Activated naive CD8-positive, alpha-beta T cell treated with anti-CD3 and anti-CD28 coated beads for 36 hours (primary cell): Measurements from ENCODE around the gene TMEM201. TPM values are rescaled to one million over a fixed set of nuclear protein-coding genes. Genes with fewer than 3 reads are reported as not detected.

Source experiments
- DNase-seq: peaks from one replicate; pipeline ENCODE4 v3.0.0; 2021
- H3K27ac Mint-ChIP-seq: one replicate; pipeline ENCODE4 v1.8.0; 2022; ENCODE audit warnings: mild to moderate bottlenecking, moderate library complexity, mixed read lengths
- H3K27me3 Mint-ChIP-seq: one replicate; pipeline ENCODE4 v1.8.0; 2022; ENCODE audit warnings: mild to moderate bottlenecking, mixed read lengths
- H3K36me3 Mint-ChIP-seq: one replicate; pipeline ENCODE4 v1.8.0; 2021; ENCODE audit warnings: mild to moderate bottlenecking, mixed read lengths
- H3K4me1 Mint-ChIP-seq: one replicate; pipeline ENCODE4 v1.8.0; 2021; ENCODE audit warnings: mixed read lengths
- H3K4me3 Mint-ChIP-seq: one replicate; pipeline ENCODE4 v1.8.0; 2022; ENCODE audit warnings: mild to moderate bottlenecking, moderate library complexity, mixed read lengths
- H3K9me3 Mint-ChIP-seq: one replicate; pipeline ENCODE4 v1.8.0; 2022; ENCODE audit warnings: mixed read lengths
- total RNA-seq, 2 experiments: library from RNA; stranded (reverse); gene quantifications; one replicate each; pipeline ENCODE4 v1.2.3, GENCODE V29; 2021

Gene TMEM201
- total RNA-seq, 2 experiments from 2014 or later, result 31.6 to 32.2 TPM

GRCh38 chr1:9639227-9639626, 50.5 kb downstream of the TMEM201 start:
- Mint-ChIP-seq H3K4me1 (peaks cover 69% of the 10 kb centered on the region), H3K9me3 (peaks cover 12% of the 10 kb centered on the region), H3K27me3 (no peaks in the 10 kb centered on the region), H3K4me3 (peak overlapping the region; percentile 40), H3K27ac (peak overlapping the region; percentile 68), H3K36me3 (peaks cover 80% of the 10 kb centered on the region)
- no peak for DNase-seq

- Mint-ChIP-seq H3K27me3 (no peaks in the 10 kb centered on the region), H3K9me3 (no peaks in the 10 kb centered on the region), H3K4me1 (peaks cover 64% of the 10 kb centered on the region), H3K4me3 (peak overlapping the region; percentile 27), H3K27ac (peak overlapping the region; percentile 79), H3K36me3 (peaks cover 45% of the 10 kb centered on the region)
- DNase-seq, result peak; percentile 33
Measured at GRCh38 chr1:9643351-9644256, 54.9 kb downstream of the TMEM201 start.

DNA sequence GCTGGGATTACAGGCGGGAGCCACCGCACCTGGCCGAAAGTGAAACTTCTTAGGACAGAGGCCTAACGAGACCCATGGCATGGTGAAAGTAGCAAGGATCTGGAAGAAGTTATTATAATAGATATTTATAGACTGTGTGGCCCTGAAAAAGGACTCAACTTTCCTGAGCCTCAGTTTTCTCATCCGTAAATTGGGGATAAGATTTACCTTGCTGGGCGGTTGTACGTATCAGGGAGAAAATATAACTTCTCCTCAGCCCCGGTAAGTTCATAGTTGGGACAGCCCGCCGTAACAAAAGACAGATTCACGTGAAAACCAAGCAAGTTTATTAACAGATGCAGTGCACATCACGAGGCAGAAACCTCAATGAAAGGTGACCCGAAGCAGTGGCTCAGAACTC, 57.3 kb downstream of the TMEM201 start:
- Mint-ChIP-seq H3K27ac (peak overlapping the region; percentile 55), H3K27me3 (no peaks in the 10 kb centered on the region), H3K4me3 (no peak overlapping the region), H3K4me1 (peaks cover 56% of the 10 kb centered on the region), H3K36me3 (peaks cover 22% of the 10 kb centered on the region), H3K9me3 (no peaks in the 10 kb centered on the region)
- DNase-seq, result no peak

DNA sequence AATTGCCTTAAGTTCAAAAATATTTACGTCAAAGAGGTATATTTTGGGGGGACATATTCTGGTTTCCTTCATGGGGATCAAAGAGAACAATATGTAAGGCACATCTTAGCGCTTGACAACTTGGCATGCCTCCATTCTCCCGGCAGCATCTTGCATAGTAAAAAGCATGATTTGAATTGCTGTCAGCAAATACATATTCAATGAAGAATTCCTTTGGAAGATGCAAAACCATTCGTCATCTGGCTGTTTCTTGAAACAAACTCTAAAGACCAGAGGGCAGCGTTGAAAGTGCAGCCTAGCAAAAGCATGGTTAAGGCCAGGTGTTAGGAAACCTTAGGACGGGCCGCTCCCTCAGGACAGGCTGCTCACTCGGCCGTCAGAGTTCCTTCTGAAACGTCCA, 59.5 kb downstream of the TMEM201 start:
- Mint-ChIP-seq H3K9me3 (no peaks in the 10 kb centered on the region), H3K27ac (peak overlapping the region; percentile 25), H3K4me3 (no peak overlapping the region), H3K36me3 (peaks cover 12% of the 10 kb centered on the region), H3K27me3 (no peaks in the 10 kb centered on the region), H3K4me1 (peaks cover 48% of the 10 kb centered on the region)
- no peak for DNase-seq

DNA sequence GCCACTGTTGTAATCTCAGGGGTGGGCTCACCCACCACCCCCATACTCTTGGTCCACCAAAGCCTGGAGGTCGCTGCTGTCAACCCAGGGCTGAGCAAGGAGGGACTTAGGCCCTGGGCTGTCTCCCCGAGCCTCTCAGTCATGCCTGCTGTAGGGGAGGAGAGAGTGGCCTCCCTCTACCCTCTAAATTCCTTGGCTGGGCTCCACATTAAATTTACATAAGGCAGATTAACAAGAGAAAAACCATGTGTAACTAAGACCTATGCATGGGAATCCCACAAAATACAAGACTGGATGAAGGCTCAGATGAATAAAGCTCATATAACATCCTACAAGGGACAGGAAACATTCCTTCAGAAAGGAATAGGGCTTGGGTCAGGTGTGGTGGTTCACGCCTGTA, 61.1 kb downstream of the TMEM201 start:
- Mint-ChIP-seq H3K27me3 (no peaks in the 10 kb centered on the region), H3K27ac (peak overlapping the region; percentile 62), H3K9me3 (no peaks in the 10 kb centered on the region), H3K4me1 (peaks cover 50% of the 10 kb centered on the region), H3K36me3 (peaks cover 27% of the 10 kb centered on the region), H3K4me3 (no peak overlapping the region)
- no peak for DNase-seq

DNA sequence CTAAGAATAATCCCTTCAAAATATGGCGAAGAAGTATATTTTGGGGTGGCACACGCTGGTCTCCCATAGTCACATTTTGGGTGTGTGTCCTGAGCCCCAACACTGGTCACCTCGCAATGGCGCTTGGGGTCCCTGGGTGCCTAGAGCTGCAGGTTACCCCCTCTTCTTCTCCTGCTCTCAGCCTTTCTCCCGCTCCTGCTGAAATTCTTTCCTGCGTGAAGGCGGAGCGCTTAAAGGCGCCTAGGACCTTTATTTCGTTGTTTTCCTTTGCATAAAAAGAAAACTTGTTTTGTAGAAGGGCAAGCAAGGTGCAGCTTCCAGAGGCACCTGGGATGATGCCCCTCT, 62.5 kb downstream of the TMEM201 start:
- peaks cover 58% of the 10 kb centered on the region for H3K4me1 Mint-ChIP-seq
- H3K9me3 Mint-ChIP-seq, result no peaks in the 10 kb centered on the region
- peaks cover 34% of the 10 kb centered on the region for H3K36me3 Mint-ChIP-seq
- DNase-seq, result no peak
- H3K4me3 Mint-ChIP-seq, result peak overlapping the region; percentile 100
- no peaks in the 10 kb centered on the region for H3K27me3 Mint-ChIP-seq
- peak overlapping the region; percentile 99 for H3K27ac Mint-ChIP-seq

GRCh38 chr1:9651565-9652378, 63.1 kb downstream of the TMEM201 start, which contains the start of gene PIK3CD:
TSS of gene PIK3CD (plus strand) at chr1:9651731. CDS start at chr1:9710456, 58,725 bp downstream.
- peaks cover 35% of the 10 kb centered on the region for H3K36me3 Mint-ChIP-seq
- H3K27me3 Mint-ChIP-seq, result no peaks in the 10 kb centered on the region
- peak within 1 kb of the TSS; percentile 100 for H3K4me3 Mint-ChIP-seq
- no peaks in the 10 kb centered on the region for H3K9me3 Mint-ChIP-seq
- peaks cover 58% of the 10 kb centered on the region for H3K4me1 Mint-ChIP-seq
- peak within 1 kb of the TSS; percentile 99 for H3K27ac Mint-ChIP-seq
- peak; percentile 64 for DNase-seq

DNA sequence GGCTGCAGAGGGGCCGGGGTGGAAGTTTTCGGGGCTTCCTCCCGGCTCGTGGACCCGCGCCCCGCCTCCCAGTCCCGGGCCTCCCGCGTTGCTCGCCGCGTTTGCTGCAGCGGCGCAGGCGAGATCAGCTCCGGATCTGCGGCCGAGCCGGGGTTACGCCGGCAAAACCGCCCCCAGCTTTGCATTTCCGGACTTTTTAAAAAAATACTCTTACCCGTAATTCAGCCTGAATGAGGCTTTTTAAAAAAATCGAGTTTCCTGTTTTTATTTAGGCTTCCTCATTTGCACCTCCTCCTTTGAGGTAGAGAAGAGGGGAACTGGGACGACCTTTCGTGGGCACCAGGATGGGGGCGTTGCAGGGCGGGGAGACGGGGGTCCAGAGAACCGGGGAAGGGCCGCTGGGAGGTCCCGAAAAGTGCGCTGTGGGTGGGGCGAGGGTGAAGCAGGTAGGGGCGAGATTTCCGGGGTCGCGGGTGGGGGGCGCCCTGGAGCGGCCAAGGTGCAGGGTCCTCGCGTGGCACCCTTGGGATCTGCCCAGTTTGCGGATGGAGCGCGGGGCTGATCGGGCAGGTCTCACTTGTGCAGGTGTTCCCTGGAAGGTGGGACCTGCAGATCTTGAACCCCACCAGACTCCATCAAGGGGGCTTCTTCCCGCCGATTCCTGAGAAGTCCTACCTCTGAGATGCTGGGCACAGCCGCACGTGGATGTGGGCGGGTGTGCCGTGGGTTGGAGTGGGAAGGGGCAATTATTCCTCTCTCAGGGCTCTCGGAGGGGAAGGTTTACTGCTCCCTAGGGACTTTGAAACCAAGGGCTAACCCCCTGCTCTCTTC, 63.9 kb downstream of the TMEM201 start:
- no peaks in the 10 kb centered on the region for H3K9me3 Mint-ChIP-seq
- peak overlapping the region; percentile 87 for H3K4me3 Mint-ChIP-seq
- H3K27ac Mint-ChIP-seq, result peak overlapping the region; percentile 99
- H3K27me3 Mint-ChIP-seq, result no peaks in the 10 kb centered on the region
- peaks cover 64% of the 10 kb centered on the region for H3K4me1 Mint-ChIP-seq
- peaks cover 39% of the 10 kb centered on the region for H3K36me3 Mint-ChIP-seq
- peak; percentile 60 for DNase-seq

DNA sequence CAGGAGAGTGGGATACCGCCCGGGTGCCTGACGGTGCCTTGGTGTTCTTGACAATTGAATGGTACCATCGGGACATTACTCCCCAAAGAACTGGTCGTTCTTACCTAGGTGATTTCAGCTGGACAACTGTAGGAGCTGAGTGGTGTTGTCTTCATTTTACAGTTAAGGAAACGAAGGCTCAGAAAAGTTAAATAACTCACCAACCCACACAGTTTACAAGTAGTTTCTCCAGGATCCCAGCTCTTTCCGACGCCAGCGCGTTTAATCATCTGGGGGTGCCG, 64.4 kb downstream of the TMEM201 start:
- Mint-ChIP-seq H3K27me3 (no peaks in the 10 kb centered on the region), H3K36me3 (peaks cover 39% of the 10 kb centered on the region), H3K4me3 (peak overlapping the region; percentile 87), H3K9me3 (no peaks in the 10 kb centered on the region), H3K4me1 (peaks cover 66% of the 10 kb centered on the region), H3K27ac (peak overlapping the region; percentile 99)
- DNase-seq, result no peak

DNA sequence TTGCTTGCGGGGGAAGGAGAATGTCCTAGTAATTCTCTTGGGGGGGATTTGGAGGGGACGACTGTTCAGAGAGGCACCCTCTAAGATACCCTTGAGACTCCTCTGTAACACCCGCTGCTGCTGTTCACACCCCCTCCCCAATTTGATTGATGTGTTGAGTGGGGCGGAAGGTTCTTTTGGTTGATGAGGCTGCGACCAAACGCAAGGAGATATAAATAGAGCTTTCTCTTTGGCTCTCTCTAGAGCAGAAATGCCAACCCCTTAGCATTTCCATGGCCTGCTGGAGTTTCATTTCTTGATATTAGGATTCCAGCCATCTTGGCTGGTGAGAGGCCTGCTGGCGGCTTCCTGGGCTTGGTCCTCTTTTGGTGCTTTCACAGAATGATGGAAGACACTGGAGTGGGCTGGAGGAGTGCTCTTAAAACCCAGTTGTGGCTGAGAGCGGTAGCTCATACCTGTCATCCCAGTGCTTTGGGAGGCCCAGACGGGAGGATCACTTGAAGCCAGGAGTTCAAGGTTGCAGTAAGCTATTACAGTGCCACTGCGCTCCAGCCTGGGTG, 64.9 kb downstream of the TMEM201 start:
- DNase-seq, result peak; percentile 47
- H3K9me3 Mint-ChIP-seq, result no peaks in the 10 kb centered on the region
- peak overlapping the region; percentile 99 for H3K27ac Mint-ChIP-seq
- peaks cover 39% of the 10 kb centered on the region for H3K36me3 Mint-ChIP-seq
- no peaks in the 10 kb centered on the region for H3K27me3 Mint-ChIP-seq
- H3K4me1 Mint-ChIP-seq, result peaks cover 66% of the 10 kb centered on the region
- peak overlapping the region; percentile 87 for H3K4me3 Mint-ChIP-seq

DNA sequence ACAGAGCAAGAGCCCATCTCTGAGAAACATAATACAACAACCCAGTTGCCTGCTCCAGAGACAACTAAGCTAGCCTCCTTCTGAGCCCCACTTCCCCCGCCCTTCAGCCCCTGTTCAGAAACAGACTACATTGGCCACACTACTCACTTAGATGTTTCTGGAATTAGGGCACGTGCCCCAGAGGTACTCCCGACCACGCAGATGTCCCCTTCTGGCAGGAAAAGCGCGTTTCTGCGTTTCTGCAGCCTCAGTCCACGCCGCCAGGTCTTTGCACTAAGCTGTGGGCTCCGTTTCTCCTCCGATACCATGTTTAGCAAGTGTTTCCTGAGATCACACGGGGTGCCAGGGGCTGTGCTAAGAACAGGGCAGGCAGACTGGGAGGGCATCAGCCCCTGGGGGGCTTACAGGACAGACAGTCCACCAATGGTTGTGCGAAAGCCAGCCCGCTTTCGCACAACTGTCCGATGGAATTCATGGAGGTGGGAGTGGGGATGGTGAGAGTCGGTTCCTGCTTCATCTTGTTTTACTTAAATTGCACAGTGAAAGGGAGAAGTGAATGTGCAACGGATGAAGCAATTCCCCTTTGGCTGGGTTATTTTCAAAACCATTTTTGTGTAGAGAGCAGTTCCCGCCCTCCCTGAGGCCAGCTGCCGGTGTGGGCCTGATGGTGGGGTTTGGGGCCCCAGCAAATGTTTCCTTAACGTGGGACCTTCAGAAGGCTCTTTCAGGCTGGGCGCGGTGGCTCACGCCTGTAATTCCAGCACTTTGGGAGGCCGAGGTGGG, 65.5 kb downstream of the TMEM201 start:
- H3K9me3 Mint-ChIP-seq, result no peaks in the 10 kb centered on the region

DNA sequence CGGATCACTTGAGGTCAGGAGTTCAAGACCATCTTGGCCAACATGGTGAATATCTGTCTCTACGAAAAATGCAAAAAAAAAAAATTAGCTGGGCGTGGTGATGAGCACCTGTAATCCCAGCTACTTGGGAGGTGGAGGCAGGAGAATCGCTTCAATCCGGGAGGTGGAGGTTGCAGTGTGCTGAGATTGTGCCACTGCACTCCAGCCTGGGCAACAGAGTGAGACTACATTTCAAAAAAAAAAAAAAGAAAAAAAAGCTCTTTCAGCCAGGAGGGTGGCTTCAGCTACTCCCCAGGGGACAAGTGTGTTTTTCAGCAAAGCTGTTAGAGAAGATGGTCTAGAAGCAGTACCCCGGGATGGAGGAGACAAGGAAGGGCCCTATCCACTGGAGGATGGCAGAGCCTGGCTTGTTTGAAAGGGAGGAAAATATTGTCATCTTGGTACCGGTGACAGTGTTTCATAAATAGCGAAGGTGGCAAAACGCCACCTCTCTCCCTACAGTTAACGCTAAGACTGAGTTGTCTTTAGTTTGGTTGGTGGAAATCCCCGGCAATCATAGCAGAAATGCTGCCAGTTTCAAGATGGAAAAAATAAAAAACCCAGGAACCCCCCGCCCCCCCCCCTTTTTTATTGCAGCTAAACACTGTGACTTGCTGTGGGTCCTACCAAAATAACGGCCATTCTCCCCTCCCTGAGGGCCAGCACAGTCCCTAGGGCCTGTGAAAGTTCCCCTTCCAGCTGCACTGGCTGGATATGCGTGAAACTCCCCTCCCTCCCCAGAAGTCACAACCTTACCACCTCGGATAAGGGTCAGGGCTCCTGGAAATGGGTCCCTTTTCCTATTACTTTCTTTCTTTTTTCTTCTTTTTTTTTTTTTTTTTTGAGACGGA, 66.4 kb downstream of the TMEM201 start:
- Mint-ChIP-seq H3K27ac (peak overlapping the region; percentile 99), H3K4me1 (peaks cover 71% of the 10 kb centered on the region), H3K27me3 (no peaks in the 10 kb centered on the region), H3K9me3 (no peaks in the 10 kb centered on the region), H3K36me3 (peaks cover 43% of the 10 kb centered on the region), H3K4me3 (peak overlapping the region; percentile 87)
- DNase-seq, result peak; percentile 65

More for the DNA sequence above, 65.5 kb downstream of the TMEM201 start:
- H3K4me1 Mint-ChIP-seq, result peaks cover 68% of the 10 kb centered on the region
- peak overlapping the region; percentile 87 for H3K4me3 Mint-ChIP-seq
- no peaks in the 10 kb centered on the region for H3K27me3 Mint-ChIP-seq
- peaks cover 39% of the 10 kb centered on the region for H3K36me3 Mint-ChIP-seq
- peak; percentile 51 for DNase-seq
- H3K27ac Mint-ChIP-seq, result peak overlapping the region; percentile 99

DNA sequence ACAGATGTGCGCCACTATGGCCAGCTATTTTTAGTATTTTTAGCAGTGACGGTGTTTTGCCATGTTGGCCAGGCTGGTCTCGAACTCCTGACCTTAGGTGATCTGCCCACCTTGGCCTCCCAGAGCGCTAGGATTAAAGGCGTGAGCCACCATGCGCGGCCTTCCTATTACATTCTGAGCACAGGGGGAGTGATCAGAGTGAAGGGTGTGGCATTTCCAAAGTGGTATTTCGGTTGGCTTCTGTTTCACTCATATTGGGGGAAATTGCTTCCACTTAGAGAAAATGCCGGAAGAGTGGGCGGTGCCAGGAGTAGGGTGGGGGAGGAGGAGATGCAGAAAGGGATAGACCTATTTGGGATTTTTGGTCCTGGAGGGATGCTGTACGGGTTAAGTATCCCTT, 67.1 kb downstream of the TMEM201 start:
- Mint-ChIP-seq H3K4me1 (peaks cover 74% of the 10 kb centered on the region), H3K27me3 (no peaks in the 10 kb centered on the region), H3K36me3 (peaks cover 51% of the 10 kb centered on the region), H3K27ac (peak overlapping the region; percentile 99), H3K4me3 (peak overlapping the region; percentile 87), H3K9me3 (no peaks in the 10 kb centered on the region)
- peak; percentile 29 for DNase-seq
